GM21528 (cell line): ENCODE data around the gene MAGI1.
"Not testable (repeated sequence)": the region's sequence is repeated elsewhere in the genome, so short reads cannot be mapped to it uniquely, and the experiment has no call there.

Source experiments
- ATAC-seq: cut with Tn5 transposase; IDR thresholded peaks from one replicate; pipeline ENCODE4 v1.9.1; 2021; ENCODE audit warnings: mild to moderate bottlenecking, moderate library complexity; ENCODE audit not compliant: unreplicated experiment, low FRiP score

Gene MAGI1

GRCh38 chr3:66041116-66041515, 2.4 kb upstream of the MAGI1 start:
- no peak for ATAC-seq

DNA sequence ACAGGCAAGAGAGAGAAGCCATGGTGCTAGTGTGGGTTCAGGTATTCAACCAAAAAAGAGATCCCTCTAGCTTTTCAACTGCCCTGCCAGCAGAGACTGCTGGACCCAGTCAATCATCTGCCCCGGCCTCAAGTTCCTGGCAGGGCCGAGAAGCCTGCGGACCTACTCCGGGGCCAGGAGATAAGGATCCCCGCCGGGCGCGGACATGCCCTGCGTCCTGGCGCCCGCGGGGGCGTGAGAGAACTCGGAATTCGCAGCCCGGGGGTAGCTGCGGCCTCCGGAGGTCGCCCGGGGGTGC, 821 bp upstream of the MAGI1 start:
- no peak for ATAC-seq

DNA sequence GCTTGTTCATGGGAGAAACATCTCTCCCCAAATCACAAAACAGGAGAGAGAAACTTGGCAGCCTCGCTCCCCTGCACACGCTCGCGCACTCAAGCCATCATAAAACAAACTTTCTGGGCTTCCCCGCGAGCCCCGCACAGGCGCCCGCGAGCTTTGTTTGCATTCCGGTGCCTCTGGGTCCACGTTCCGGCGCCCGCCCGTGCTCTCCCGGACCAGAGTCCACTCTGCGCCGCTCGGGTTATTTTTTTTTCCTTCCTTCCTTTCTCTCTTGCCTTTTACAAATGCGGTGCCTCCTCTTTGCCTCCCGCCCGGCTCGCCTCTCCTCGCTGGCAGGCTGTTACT, 363 bp downstream of the MAGI1 start:
- peak; percentile 38 for ATAC-seq

GRCh38 chr3:66037986-66038369, 740 bp downstream of the MAGI1 start:
- no peak for ATAC-seq

DNA sequence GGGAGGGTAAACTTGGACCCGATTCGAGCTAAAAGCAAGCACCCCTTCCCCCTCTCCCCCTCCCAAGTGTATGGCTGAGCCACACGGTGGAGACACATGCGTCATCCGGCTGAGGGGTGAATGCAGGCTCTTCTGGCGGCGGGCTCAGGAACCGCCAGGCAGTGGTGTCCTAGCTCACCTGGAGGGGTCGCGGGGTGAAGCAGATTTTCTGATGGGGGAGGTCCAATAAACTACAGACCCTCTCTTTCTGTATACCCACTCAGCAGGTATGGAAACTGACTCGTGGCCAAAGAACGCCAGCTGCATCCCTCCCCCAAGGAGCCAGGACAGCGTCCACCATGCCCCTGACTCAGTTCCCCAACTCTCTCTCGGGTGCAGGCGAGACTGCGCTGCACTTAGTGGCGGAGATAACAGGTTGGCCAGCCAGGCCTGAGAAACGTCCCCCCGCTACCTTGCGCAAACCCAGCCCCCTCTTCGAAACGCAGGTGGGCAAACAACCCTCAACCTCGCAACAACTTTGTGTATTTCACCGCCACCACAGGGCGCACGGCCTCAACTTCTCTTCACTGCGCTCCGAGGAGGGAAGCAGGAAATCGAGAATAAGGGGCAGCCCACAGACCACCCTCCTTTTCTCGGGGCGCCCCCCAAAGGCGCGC, 1.3 kb downstream of the MAGI1 start:
- ATAC-seq = no peak

- no peak for ATAC-seq
Observed at GRCh38 chr3:66036586-66037148, 2.1 kb downstream of the MAGI1 start.

GRCh38 chr3:66035763-66036477, 2.8 kb downstream of the MAGI1 start:
- ATAC-seq = no peak

- ATAC-seq = no peak
Observed at GRCh38 chr3:66033241-66034138, 5.2 kb downstream of the MAGI1 start.

- no peak for ATAC-seq
Observed at GRCh38 chr3:66031102-66031698, 7.5 kb downstream of the MAGI1 start.

GRCh38 chr3:66029443-66029842, 9.3 kb downstream of the MAGI1 start:
- no peak for ATAC-seq

DNA sequence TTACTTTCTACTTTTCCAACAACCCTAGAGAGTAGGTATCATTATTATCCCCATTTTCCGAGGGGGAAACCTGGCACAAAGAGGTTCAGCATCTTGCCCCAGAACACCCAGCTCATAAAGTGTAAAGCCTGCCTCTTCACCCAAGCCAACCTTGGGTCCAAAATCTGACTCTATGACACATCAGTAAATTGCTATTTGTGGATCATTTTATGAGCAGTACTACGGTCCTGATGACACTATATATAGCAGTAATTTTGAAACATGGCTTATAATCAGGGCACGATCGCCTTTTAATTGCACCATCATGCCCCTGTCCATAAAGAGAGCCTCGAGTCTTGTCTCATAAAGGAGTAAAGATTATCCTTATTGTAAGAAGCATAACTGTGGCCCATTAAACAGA, 9.7 kb downstream of the MAGI1 start:
- ATAC-seq = no peak

GRCh38 chr3:66028457-66028856, 10.3 kb downstream of the MAGI1 start:
- no peak for ATAC-seq

- not testable (repeated sequence) for ATAC-seq
Observed at GRCh38 chr3:66027099-66027498, 11.6 kb downstream of the MAGI1 start.

DNA sequence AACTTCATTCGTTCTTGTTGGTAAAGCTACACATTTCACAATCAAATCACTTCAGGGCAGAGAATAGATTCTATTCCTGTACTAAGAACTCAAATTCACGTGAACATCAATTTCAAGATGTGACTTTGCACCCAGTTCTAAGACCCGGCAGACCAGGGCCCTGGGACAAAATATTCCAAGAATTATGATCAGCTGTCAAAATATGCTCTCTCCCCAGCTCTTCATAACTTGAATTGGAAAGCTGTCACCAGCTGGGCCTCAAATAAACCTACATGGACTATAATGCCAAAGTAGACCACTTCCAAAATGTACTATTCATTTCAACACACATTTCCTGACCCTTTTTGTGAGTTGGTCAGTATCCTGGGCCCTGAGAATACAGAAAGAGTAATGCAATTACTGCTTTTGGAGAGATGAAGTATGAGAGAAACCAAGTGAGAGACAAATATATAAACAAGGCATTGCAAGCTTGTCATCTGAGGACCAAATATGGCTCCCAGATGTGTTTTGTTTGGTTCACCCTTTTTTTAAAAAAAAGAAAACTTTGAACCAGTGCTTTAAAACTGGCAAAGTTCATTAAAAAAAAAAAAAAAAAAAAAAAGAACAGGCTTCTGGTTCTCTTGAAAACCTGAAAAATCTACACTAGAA, 14.9 kb downstream of the MAGI1 start:
- ATAC-seq = no peak

GRCh38 chr3:66023229-66023628, 15.5 kb downstream of the MAGI1 start:
- ATAC-seq = no peak

GRCh38 chr3:66021731-66022131, 17.0 kb downstream of the MAGI1 start:
- no peak for ATAC-seq

- ATAC-seq = no peak
Observed at GRCh38 chr3:66019896-66020295, 18.8 kb downstream of the MAGI1 start.

DNA sequence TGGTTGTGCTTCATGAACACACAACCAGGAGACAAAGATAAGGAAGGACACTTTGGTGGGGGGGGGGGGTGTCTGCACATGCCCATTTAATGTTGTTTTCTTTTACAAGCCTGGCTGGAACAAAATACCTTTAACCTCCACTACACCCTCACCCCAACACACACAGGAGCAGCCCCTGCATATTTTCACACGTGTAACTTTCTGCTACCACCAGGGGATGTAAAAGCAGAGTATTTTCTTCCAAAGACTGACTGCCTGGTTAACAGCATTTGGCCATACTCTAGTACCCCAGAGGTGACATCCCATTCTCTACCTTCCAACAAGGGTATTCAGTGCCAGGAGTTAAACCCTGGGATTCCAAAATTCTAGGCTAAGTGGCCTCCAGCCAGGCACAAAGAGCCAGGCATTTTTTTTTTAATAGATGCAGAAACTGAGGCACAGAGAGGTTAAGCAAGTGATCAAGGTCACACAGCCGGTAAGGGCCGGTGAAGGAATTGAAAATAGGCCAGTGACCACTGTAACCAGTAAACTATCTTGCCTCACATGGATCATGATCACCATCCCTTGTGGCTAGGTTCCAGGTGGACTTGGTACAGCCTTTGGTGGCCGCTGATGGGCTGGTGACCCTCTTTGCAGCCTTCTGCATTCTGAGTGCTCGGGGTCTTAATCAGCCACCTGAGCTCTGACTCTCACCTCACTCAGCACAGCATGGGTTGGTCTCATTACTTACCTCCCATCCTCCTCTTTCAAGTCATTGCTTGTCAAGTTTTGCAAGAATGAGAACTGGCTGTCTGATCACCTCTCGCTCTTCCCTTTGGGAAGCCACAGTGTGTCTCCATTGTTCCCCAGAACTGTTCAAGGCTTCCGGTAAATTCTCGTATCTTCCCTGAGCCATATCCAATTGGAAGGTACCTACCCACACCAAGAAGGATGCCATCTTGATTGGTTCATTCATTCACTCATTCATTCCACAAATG, 20.4 kb downstream of the MAGI1 start:
- no peak for ATAC-seq

GRCh38 chr3:66017591-66017990, 21.1 kb downstream of the MAGI1 start:
- ATAC-seq = no peak
